Measurements from ENCODE around the gene PRKD1. TPM values are rescaled to one million over a fixed set of nuclear protein-coding genes. Genes with fewer than 3 reads are reported as not detected.

PRKD1 gene
- total RNA-seq, 2 experiments from 2014 or later: not detected

- CTCF ChIA-PET: no interaction called here
- H3K36me3 Mint-ChIP-seq (ENCODE audit: low read depth): no peaks in the 10 kb centered on the region
- ATAC-seq (ENCODE audit: poor library complexity): no peak
- no peak overlapping the region for H3K27ac Mint-ChIP-seq
- Histone ChIP-seq H3K27me3 (ENCODE audit: control insufficient read depth in 1 of 2, insufficient read depth in 2 of 2, low read length in 2 of 2) (no peaks in the 10 kb centered on the region), H3K36me3 (ENCODE audit: insufficient read depth, low read length) (no peaks in the 10 kb centered on the region), H3K9me3 (ENCODE audit: control insufficient read depth in 1 of 2, insufficient read depth in 1 of 2, low read length in 2 of 2) (peaks cover 0 to 9% of the 10 kb centered on the region in 2 experiments), H3K4me3 (ENCODE audit: low read length) (no peak overlapping the region), H3K4me1 (ENCODE audit: insufficient read depth, low read length) (no peaks in the 10 kb centered on the region), H3K27ac (ENCODE audit: low read depth in 1 of 2, low read length in 2 of 2) (no peak overlapping the region)
- no peak overlapping the region for H3K4me3 Mint-ChIP-seq
- intact Hi-C loops (cut with DNase I, micrococcal nuclease): no loop called here
- POLR2A ChIA-PET: no interaction called here
- no peak for DNase-seq
- no peaks in the 10 kb centered on the region for H3K4me1 Mint-ChIP-seq (ENCODE audit: low read depth)
- H3K9me3 Mint-ChIP-seq: peaks cover 10% of the 10 kb centered on the region
- no peak for TF ChIP-seq CTCF (IDR thresholded peaks at IDR 0.05)
- no peaks in the 10 kb centered on the region for H3K27me3 Mint-ChIP-seq
Measured at GRCh38 chr14:29528889-29529288, 398.8 kb downstream of the PRKD1 start.

- TF ChIP-seq CTCF (IDR thresholded peaks at IDR 0.05): no peak
- Histone ChIP-seq H3K27ac (ENCODE audit: low read depth in 1 of 2, low read length in 2 of 2) (no peak overlapping the region), H3K36me3 (ENCODE audit: insufficient read depth, low read length) (no peaks in the 10 kb centered on the region), H3K27me3 (ENCODE audit: control insufficient read depth in 1 of 2, insufficient read depth in 2 of 2, low read length in 2 of 2) (no peaks in the 10 kb centered on the region), H3K4me3 (ENCODE audit: low read length) (no peak overlapping the region), H3K9me3 (ENCODE audit: control insufficient read depth in 1 of 2, insufficient read depth in 1 of 2, low read length in 2 of 2) (peaks cover 0 to 14% of the 10 kb centered on the region in 2 experiments), H3K4me1 (ENCODE audit: insufficient read depth, low read length) (no peaks in the 10 kb centered on the region)
- Mint-ChIP-seq H3K36me3 (ENCODE audit: low read depth) (no peaks in the 10 kb centered on the region), H3K9me3 (peaks cover 3% of the 10 kb centered on the region), H3K4me1 (ENCODE audit: low read depth) (no peaks in the 10 kb centered on the region), H3K27me3 (no peaks in the 10 kb centered on the region), H3K27ac (no peak overlapping the region), H3K4me3 (no peak overlapping the region)
- no peak for ATAC-seq (ENCODE audit: poor library complexity)
- CTCF ChIA-PET: no interaction called here
- no peak for DNase-seq
- POLR2A ChIA-PET: no interaction called here
- intact Hi-C loops (cut with DNase I, micrococcal nuclease): no loop called here
Measured at GRCh38 chr14:29527286-29527685, 400.4 kb downstream of the PRKD1 start.
